OCI-LY3 (cell line): ENCODE data around the gene PDCD6IP.

Source experiments
- CTCF ChIP-seq: fragments of 200-600, 300-600 bp; sonication (generic); IDR thresholded peaks from 2 replicates; pipeline ENCODE4 v1.5.1; 2014; ENCODE audit warnings: antibody characterized with exemption, low read length, low read depth
- EZH2phosphoT487 ChIP-seq: fragments of 200-600 bp; shearing (Covaris generic); IDR thresholded peaks from 2 replicates; pipeline ENCODE4 v1.6.1; 2018; ENCODE audit warnings: antibody characterized with exemption, mixed run types, low read depth

GRCh38 chr3:33881156-33882064 is 83.0 kb downstream of the PDCD6IP start:
- no peak for TF ChIP-seq EZH2phosphoT487
- no peak for TF ChIP-seq CTCF
